Transverse colon (tissue), 4 donors: Measurements from ENCODE around the gene IGFBP7.

Experiments
- CTCF ChIP-seq, 5 experiments: fragments of 200-600 bp in 3 of 5; fragments of 450-650 bp in 2 of 5; sonication (generic) in 3 of 5; IDR thresholded peaks; 1 replicate in 2 of 5; 2 replicates in 3 of 5; pipeline ENCODE4 v1.5.1; 2016 to 2017; ENCODE audit warnings: antibody characterized with exemption in 5 of 5, inconsistent platforms in 3 of 5, mild to moderate bottlenecking in 2 of 5, moderate library complexity in 1 of 5
- POLR2A ChIP-seq: fragments of 450-650 bp; IDR thresholded peaks from one replicate; pipeline ENCODE4 v1.6.1; 2016; ENCODE audit warnings: antibody characterized with exemption, mild to moderate bottlenecking, moderate library complexity
- POLR2AphosphoS5 ChIP-seq, 3 donors: sonication (generic); formaldehyde crosslinking; IDR thresholded peaks; one replicate each; pipeline ENCODE4 v1.6.1; 2016; ENCODE audit warnings: antibody characterized with exemption in 3 of 3

GRCh38 chr4:57074744-57075143 lies 35.4 kb downstream of the IGFBP7 start:
- TF ChIP-seq CTCF (IDR thresholded peaks at IDR 0.05) (no peak), POLR2AphosphoS5 (IDR thresholded peaks at IDR 0.05) (no peak), POLR2A (no peak)
